Measurements from ENCODE around the gene PATL2. TPM values are rescaled to one million over a fixed set of nuclear protein-coding genes. Genes with fewer than 3 reads are reported as not detected.

PATL2 gene
- total and polyA plus RNA-seq, 2 experiments from 2014 or later: 0.19 TPM; not detected in 1

- TF ChIP-seq ETS1 (IDR thresholded peaks at IDR 0.05) (no peak), ZNF462 (CRISPR knock-in tag; IDR thresholded peaks at IDR 0.05) (no peak), ZNF114 (CRISPR knock-in tag; IDR thresholded peaks at IDR 0.05) (no peak)
Measured at GRCh38 chr15:44646460-44646859, 64.7 kb downstream of the PATL2 start (continued).

GRCh38 chr15:44641651-44642050 lies 69.5 kb downstream of the PATL2 start:
- H3K27ac ChIP-seq (ENCODE audit: low read depth): no peak overlapping the region
- H3K79me2 ChIP-seq (replicated peaks; ENCODE audit: insufficient read depth): peaks cover 28% of the 10 kb centered on the region
- no peaks in the 10 kb centered on the region for H3K36me3 ChIP-seq (ENCODE audit: insufficient read depth)
- peaks cover 53% of the 10 kb centered on the region for H3K36me3 Mint-ChIP-seq (ENCODE audit: low read depth)
- ATAC-seq (no peak), DNase-seq (ENCODE audit: low spot score) (no peak)
- no peaks in the 10 kb centered on the region for H3K9me2 ChIP-seq (ENCODE audit: insufficient read depth)
- H4K20me1 ChIP-seq (replicated peaks; ENCODE audit: insufficient read depth): no peaks in the 10 kb centered on the region
- no peak overlapping the region for H3K4me2 ChIP-seq
- peaks cover 5% of the 10 kb centered on the region; the same call in 1 of the 3 replicates for H3K9me3 Mint-ChIP-seq
- no peak overlapping the region for H2AFZ ChIP-seq
- peaks cover 5% of the 10 kb centered on the region; the same call in 1 of the 3 replicates for H3K4me1 Mint-ChIP-seq
- no peak overlapping the region for H3K4me3 ChIP-seq
- H3K4me3 Mint-ChIP-seq: no peak overlapping the region
- H3K27me3 ChIP-seq (ENCODE audit: insufficient read depth): no peaks in the 10 kb centered on the region
- H3K4me1 ChIP-seq (ENCODE audit: insufficient read depth): no peaks in the 10 kb centered on the region
- no peaks in the 10 kb centered on the region for H3F3A ChIP-seq (replicated peaks; ENCODE audit: low read depth)
- H3K27ac Mint-ChIP-seq: no peak overlapping the region
- H3K27me3 Mint-ChIP-seq (ENCODE audit: insufficient read depth, low read depth, poor library complexity): peaks cover 6% of the 10 kb centered on the region
- no peak for TF ChIP-seq JUNB (IDR thresholded peaks at IDR 0.05; ENCODE audit: unreplicated experiment)
- no peak for TF ChIP-seq REST (IDR thresholded peaks at IDR 0.05; ENCODE audit: unreplicated experiment)
- no peak for TF ChIP-seq EZH2phosphoT487 (IDR thresholded peaks at IDR 0.05; ENCODE audit: unreplicated experiment)
